HL-60 (cell line): ENCODE measurements around the gene AHCY.

Experiments
- CTCF ChIP-seq: IDR thresholded peaks from one replicate; pipeline ENCODE4 v1.5.1; 2011; ENCODE audit warnings: low read length, control low read depth, inconsistent platforms; ENCODE audit not compliant: insufficient read depth
- GABPA ChIP-seq: IDR thresholded peaks from 2 replicates; pipeline ENCODE4 v1.6.1; 2012; ENCODE audit warnings: low read depth
- POLR2AphosphoS5 ChIP-seq: IDR thresholded peaks from 2 replicates; pipeline ENCODE4 v1.6.1; 2012; ENCODE audit warnings: low read depth
- TF ChIP-seq, protein P1 (sequence below): IDR thresholded peaks from 2 replicates; pipeline ENCODE4 v1.6.1; 2012; ENCODE audit warnings: low read depth; ENCODE audit not compliant: insufficient replicate concordance

DNA sequence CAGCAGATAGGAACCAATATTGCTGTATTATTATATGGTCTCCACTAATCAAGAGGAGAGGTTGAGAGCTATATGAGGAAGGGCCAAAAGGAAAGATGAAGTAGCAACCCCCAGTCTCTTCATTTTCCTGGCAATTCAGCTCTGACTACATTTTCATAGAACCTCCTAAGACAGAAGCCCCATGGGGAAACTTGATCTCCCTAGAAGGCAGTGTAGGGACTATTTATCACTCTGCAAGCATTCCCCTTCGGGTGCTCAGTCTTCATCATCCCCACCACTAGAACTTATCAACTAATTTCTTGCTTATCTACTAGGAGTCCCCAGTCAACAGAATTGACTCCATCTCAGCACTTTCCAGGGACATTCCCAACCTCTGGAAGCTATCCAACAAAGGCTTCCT lies 34.4 kb upstream of the AHCY start:
- no peak for TF ChIP-seq CTCF
- no peak for TF ChIP-seq POLR2AphosphoS5
- TF ChIP-seq, protein P1, sequence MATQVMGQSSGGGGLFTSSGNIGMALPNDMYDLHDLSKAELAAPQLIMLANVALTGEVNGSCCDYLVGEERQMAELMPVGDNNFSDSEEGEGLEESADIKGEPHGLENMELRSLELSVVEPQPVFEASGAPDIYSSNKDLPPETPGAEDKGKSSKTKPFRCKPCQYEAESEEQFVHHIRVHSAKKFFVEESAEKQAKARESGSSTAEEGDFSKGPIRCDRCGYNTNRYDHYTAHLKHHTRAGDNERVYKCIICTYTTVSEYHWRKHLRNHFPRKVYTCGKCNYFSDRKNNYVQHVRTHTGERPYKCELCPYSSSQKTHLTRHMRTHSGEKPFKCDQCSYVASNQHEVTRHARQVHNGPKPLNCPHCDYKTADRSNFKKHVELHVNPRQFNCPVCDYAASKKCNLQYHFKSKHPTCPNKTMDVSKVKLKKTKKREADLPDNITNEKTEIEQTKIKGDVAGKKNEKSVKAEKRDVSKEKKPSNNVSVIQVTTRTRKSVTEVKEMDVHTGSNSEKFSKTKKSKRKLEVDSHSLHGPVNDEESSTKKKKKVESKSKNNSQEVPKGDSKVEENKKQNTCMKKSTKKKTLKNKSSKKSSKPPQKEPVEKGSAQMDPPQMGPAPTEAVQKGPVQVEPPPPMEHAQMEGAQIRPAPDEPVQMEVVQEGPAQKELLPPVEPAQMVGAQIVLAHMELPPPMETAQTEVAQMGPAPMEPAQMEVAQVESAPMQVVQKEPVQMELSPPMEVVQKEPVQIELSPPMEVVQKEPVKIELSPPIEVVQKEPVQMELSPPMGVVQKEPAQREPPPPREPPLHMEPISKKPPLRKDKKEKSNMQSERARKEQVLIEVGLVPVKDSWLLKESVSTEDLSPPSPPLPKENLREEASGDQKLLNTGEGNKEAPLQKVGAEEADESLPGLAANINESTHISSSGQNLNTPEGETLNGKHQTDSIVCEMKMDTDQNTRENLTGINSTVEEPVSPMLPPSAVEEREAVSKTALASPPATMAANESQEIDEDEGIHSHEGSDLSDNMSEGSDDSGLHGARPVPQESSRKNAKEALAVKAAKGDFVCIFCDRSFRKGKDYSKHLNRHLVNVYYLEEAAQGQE: no peak
- no peak for TF ChIP-seq GABPA
